Astrocyte (in vitro differentiated cells and primary cell): ENCODE measurements around the gene LRCH4. TPM values are rescaled to one million over a fixed set of nuclear protein-coding genes. Genes with fewer than 3 reads are reported as not detected.

Source experiments
- DNase-seq: peaks from one replicate; pipeline ENCODE4 v3.0.0-alpha.2; 2010; ENCODE audit warnings: low read depth
- FAIRE-seq: peaks from 2 replicates; lab custom pipeline; 2011; peaks lifted over from hg19 to GRCh38; lab: Jason Lieb, UNC
- H2AFZ ChIP-seq: 2 replicates; pipeline ENCODE4 v1.6.0; 2012; ENCODE audit warnings: low read depth, low read length, inconsistent platforms
- H3K27ac ChIP-seq: 2 replicates; pipeline ENCODE4 v1.5.1; 2011; ENCODE audit warnings: low read depth, low read length, inconsistent platforms
- H3K27me3 ChIP-seq: 2 replicates; pipeline ENCODE4 v1.6.0; 2011; ENCODE audit warnings: low read length, inconsistent platforms; ENCODE audit not compliant: insufficient read depth
- H3K36me3 ChIP-seq: 2 replicates; pipeline ENCODE4 v1.5.1; 2011; ENCODE audit warnings: low read length, inconsistent platforms; ENCODE audit not compliant: insufficient read depth
- H3K4me1 ChIP-seq: 2 replicates; pipeline ENCODE4 v1.5.1; 2011; ENCODE audit warnings: low read length, inconsistent platforms; ENCODE audit not compliant: insufficient read depth
- H3K4me2 ChIP-seq: 2 replicates; pipeline ENCODE4 v1.6.0; 2012; ENCODE audit warnings: low read length, inconsistent platforms
- H3K4me3 ChIP-seq: 2 replicates; pipeline ENCODE4 v1.5.1; 2011; ENCODE audit warnings: low read depth, mild to moderate bottlenecking, low read length, inconsistent platforms; ENCODE audit not compliant: insufficient read depth
- H3K79me2 ChIP-seq: 2 replicates; pipeline ENCODE4 v1.6.0; 2012; ENCODE audit warnings: mild to moderate bottlenecking, low read length, inconsistent platforms; ENCODE audit not compliant: insufficient read depth
- H3K9ac ChIP-seq: 2 replicates; pipeline ENCODE4 v1.6.0; 2012; ENCODE audit warnings: mild to moderate bottlenecking, low read length, inconsistent platforms
- H3K9me3 ChIP-seq: 2 replicates; pipeline ENCODE4 v1.5.1; 2012; ENCODE audit warnings: low read depth, mild to moderate bottlenecking, low read length, inconsistent platforms; ENCODE audit not compliant: insufficient read depth
- H4K20me1 ChIP-seq: 2 replicates; pipeline ENCODE4 v1.6.0; 2012; ENCODE audit warnings: low read length, inconsistent platforms; ENCODE audit not compliant: insufficient read depth
- H3K27ac Mint-ChIP-seq: one replicate; pipeline ENCODE4 v1.8.0; 2021; ENCODE audit warnings: mild to moderate bottlenecking, mixed read lengths; ENCODE audit not compliant: unreplicated experiment
- H3K27me3 Mint-ChIP-seq: one replicate; pipeline ENCODE4 v1.8.0; 2021; ENCODE audit warnings: low read depth, mixed read lengths; ENCODE audit not compliant: unreplicated experiment
- H3K36me3 Mint-ChIP-seq: one replicate; pipeline ENCODE4 v1.8.0; 2021; ENCODE audit warnings: low read depth, mixed read lengths; ENCODE audit not compliant: unreplicated experiment
- H3K4me1 Mint-ChIP-seq: one replicate; pipeline ENCODE4 v1.8.0; 2021; ENCODE audit warnings: low read depth, mixed read lengths; ENCODE audit not compliant: unreplicated experiment
- H3K4me3 Mint-ChIP-seq: one replicate; pipeline ENCODE4 v1.8.0; 2021; ENCODE audit warnings: mild to moderate bottlenecking, moderate library complexity, mixed read lengths; ENCODE audit not compliant: unreplicated experiment
- H3K9me3 Mint-ChIP-seq: one replicate; pipeline ENCODE4 v1.8.0; 2021; ENCODE audit warnings: mild to moderate bottlenecking, mixed read lengths; ENCODE audit not compliant: unreplicated experiment
- CTCF ChIP-seq: IDR thresholded peaks from 2 replicates; pipeline ENCODE4 v1.5.1; 2011; ENCODE audit warnings: low read depth, mild to moderate bottlenecking, inconsistent platforms, low read length, moderate library complexity; ENCODE audit not compliant: insufficient read depth
- EZH2 ChIP-seq: IDR thresholded peaks from 2 replicates; pipeline ENCODE4 v1.6.1; 2012; ENCODE audit warnings: mild to moderate bottlenecking, low read length, inconsistent platforms; ENCODE audit not compliant: insufficient read depth
- total RNA-seq: library from RNA; stranded (reverse); gene quantifications from 2 replicates; pipeline ENCODE4 v1.2.1, GENCODE V29; 2021

LRCH4 gene
- total RNA-seq, 1 donor from 2014 or later, result 62.5 TPM

GRCh38 chr7:100582041-100582579 is 3.8 kb downstream of the LRCH4 start:
- H3K36me3 ChIP-seq, result peaks cover 18% of the 10 kb centered on the region
- Mint-ChIP-seq H3K36me3 (peaks cover 8% of the 10 kb centered on the region), H3K27me3 (no peaks in the 10 kb centered on the region), H3K9me3 (no peaks in the 10 kb centered on the region), H3K4me1 (peaks cover 18% of the 10 kb centered on the region), H3K27ac (peak overlapping the region; percentile 63), H3K4me3 (no peak overlapping the region)
- H3K79me2 ChIP-seq, result peaks cover 51% of the 10 kb centered on the region
- no peaks in the 10 kb centered on the region for H3K9me3 ChIP-seq
- H3K4me2 ChIP-seq, result no peak overlapping the region
- DNase-seq (no peak), FAIRE-seq (no peak)
- H3K4me3 ChIP-seq, result no peak overlapping the region
- peaks cover 56% of the 10 kb centered on the region for H4K20me1 ChIP-seq
- H3K27ac ChIP-seq, result no peak overlapping the region
- no peak overlapping the region for H2AFZ ChIP-seq
- no peak for TF ChIP-seq EZH2
- no peak for TF ChIP-seq CTCF
- no peaks in the 10 kb centered on the region for H3K27me3 ChIP-seq
- H3K4me1 ChIP-seq, result peaks cover 25% of the 10 kb centered on the region
- no peak overlapping the region for H3K9ac ChIP-seq

- H3K27ac ChIP-seq, result no peak overlapping the region
- no peak for TF ChIP-seq CTCF
- Mint-ChIP-seq H3K4me1 (peaks cover 18% of the 10 kb centered on the region), H3K36me3 (peaks cover 12% of the 10 kb centered on the region), H3K4me3 (peak overlapping the region; percentile 2), H3K9me3 (no peaks in the 10 kb centered on the region), H3K27ac (no peak overlapping the region), H3K27me3 (no peaks in the 10 kb centered on the region)
- FAIRE-seq (peak; percentile 94), DNase-seq (no peak)
- H2AFZ ChIP-seq, result no peak overlapping the region
- H3K4me3 ChIP-seq, result no peak overlapping the region
- peaks cover 48% of the 10 kb centered on the region for H3K79me2 ChIP-seq
- no peaks in the 10 kb centered on the region for H3K27me3 ChIP-seq
- H3K4me2 ChIP-seq, result no peak overlapping the region
- H3K9me3 ChIP-seq, result no peaks in the 10 kb centered on the region
- peaks cover 18% of the 10 kb centered on the region for H3K36me3 ChIP-seq
- H3K9ac ChIP-seq, result no peak overlapping the region
- peaks cover 25% of the 10 kb centered on the region for H3K4me1 ChIP-seq
- peaks cover 56% of the 10 kb centered on the region for H4K20me1 ChIP-seq
These were observed 5.3 kb downstream of the LRCH4 start for GRCh38 chr7:100580466-100581283.
